ENCODE data around the gene NUTM1. TPM values are rescaled to one million over a fixed set of nuclear protein-coding genes. Genes with fewer than 3 reads are reported as not detected.

NUTM1 gene
- not detected in 2 replicates for total RNA-seq

DNA sequence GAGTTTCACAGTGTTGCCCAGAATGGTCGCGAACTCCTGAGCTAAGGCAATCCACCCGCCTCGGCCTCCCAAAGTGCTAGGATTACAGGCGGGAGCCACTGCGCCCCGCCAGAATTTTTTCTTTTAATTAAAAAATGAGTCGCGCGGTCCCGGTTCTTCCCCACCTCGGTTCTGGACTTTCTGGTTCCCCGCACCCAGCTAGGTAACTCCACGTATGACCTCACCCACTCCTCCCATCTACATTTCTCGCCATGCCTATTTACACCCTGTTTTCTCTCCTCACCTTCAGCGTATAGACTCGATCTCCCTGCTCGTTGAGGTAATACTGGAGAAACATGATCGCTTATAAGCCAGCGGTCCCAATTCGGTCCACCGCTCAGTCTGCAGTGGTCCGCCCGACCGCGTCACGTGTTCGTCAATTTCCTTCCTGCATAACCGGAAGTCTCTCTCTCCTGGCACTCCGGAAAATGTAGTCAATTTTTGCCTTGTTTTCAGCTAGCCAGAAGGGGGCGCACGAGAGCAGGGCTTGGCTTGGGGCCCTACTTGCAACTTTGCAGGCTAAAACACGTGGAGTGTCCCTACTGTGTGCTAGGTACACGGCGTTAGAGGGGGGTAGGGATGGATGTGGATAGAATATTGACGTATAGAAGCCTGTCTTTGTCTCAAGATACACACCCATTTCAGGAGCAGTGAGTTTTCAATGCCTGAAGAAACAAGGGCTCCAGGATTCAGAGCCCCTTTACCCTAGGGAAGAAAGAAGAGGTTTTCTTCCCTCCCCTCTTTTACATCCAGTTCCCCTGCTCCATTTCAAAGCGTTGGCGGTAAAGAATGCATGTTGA, at the start of gene NUTM1, which contains the start of gene NOP10:
Gene NUTM1, plus strand, starts transcription at position 579 of the 839 bp plus-strand sequence. CDS start 382 bp downstream, outside the sequence.
Gene NOP10, minus strand, starts transcription at position 400 of the 839 bp plus-strand sequence. Its CDS starts 63 bp downstream, at position 337.

DNA sequence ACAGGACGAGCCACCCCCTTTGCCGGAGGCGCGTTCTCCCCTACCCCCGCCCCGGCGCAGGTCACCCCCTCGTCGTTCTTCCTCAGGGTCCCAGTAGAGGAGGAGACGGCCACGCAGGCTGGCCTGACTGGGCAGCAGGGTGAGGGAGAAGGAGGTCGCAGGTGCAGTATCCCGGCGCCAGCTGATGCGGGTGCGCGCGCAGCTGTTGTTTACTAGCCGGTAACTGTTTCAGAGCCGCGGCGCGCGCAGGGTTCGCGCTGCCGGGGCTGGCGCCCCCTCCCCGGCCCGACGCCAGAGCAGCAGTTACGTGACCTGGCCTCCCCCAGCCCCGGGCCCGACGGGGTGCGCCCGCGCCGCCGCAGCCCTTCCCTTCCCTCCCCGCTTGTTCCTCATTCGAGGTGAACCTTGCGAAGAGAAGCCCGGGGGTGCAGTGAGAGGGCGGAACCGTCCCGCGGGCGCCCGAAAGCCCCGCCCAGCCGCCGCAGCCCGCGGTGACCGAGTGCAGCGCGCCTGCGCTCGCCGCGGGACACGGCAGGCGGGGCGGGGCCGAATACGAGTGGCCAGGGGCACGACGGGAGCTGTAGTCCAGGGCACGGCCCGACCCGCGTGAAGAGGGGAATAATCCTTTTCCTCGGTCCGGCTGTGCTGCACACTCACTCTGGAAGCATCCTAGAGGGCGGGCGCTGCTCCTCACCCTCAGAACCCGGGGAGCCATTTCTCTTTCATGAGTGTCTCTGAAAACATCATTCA, 5.4 kb upstream of the NUTM1 start, which contains the start of gene SLC12A6:
Gene SLC12A6, minus strand, starts transcription at position 225 of the 750 bp plus-strand sequence. CDS start 1,101 bp downstream, outside the sequence.

GRCh38 chr15:34367101-34368081, 24.3 kb downstream of the NUTM1 start, which contains the start of gene LPCAT4:
TSS of gene LPCAT4 (minus strand) at chr15:34367196. CDS start at chr15:34367100, 96 bp downstream.

Other genes starting within 250 kb of the NUTM1 start
- gene EMC7, start 241.5 kb upstream of the NUTM1 start, total RNA-seq: 39.3 and 50.8 TPM in 2 replicates
- 0.65 and 1.4 TPM in 2 replicates for gene PGBD4, start 241.2 kb upstream of the NUTM1 start, total RNA-seq
- 58.5 and 82.2 TPM in 2 replicates for gene KATNBL1, start 133.2 kb upstream of the NUTM1 start, total RNA-seq
- gene EMC4, start 118.3 kb upstream of the NUTM1 start, total RNA-seq: 249 and 283 TPM in 2 replicates
- 14.3 TPM in 2 replicates for gene SLC12A6, start 5.5 kb upstream of the NUTM1 start, total RNA-seq
- 154 and 299 TPM in 2 replicates for gene NOP10, start 179 bp upstream of the NUTM1 start, total RNA-seq
- 5.2 and 10.8 TPM in 2 replicates for gene LPCAT4, start 23.9 kb downstream of the NUTM1 start, total RNA-seq
- 10.7 and 18.1 TPM in 2 replicates for gene GOLGA8A, start 94.5 kb downstream of the NUTM1 start, total RNA-seq
- gene GOLGA8B, start 240.3 kb downstream of the NUTM1 start, total RNA-seq: 13.0 and 20.7 TPM in 2 replicates